Right ventricle myocardium inferior (tissue), 1 donor: Measurements from ENCODE around the gene SH3GL2. TPM values are rescaled to one million over a fixed set of nuclear protein-coding genes. Genes with fewer than 3 reads are reported as not detected.
"Not testable (repeated sequence)": the region's sequence is repeated elsewhere in the genome, so short reads cannot be mapped to it uniquely, and the experiment has no call there.

ENCODE experiments used
- ATAC-seq: fragments of 200-7000 bp; cut with Tn5 transposase; one replicate; pipeline ENCODE4 v1.9.1; 2020; ENCODE audit warnings: mild to moderate bottlenecking, moderate library complexity
- DNase-seq: peaks from one replicate; pipeline ENCODE4 v3.0.0; 2021; ENCODE audit errors: missing footprints
- intact Hi-C: fragments of 100-400 bp; cut with DNase I; formaldehyde crosslinking; loops from one replicate; pipeline ENCODE4 v1.11.0; 2022
- total RNA-seq: library from RNA; stranded (reverse); fragmentation: NEBNext Ultra II Directional; extraction: Animal tissue kit (Norgen Biotek cat#: 25700); gene quantifications from one replicate; pipeline ENCODE4 v1.2.1, GENCODE V29; 2021
- donor health status: DM: no; HTN: yes; CAD: no; lungs with severe emphysema.

SH3GL2 gene
- total RNA-seq, 1 donor from 2014 or later = 0.51 TPM

DNA sequence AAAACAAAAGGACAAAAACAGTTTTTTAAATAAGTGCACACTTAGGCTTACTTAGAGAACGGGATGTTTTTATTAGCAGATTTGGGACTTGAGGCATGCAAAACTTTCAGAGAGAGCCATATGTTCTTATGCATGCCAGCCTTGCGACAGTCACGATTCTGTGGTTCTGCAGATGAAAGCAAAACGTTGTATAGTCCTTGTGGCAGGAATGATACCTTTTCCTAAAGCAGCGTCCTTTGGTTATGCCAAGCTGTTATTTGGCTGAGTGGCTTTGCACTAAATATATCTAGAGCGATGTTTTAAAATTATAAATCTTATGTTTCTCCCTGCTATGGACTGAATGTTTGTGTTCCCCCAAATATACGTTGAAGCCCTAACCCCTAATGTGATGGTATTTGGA, 152.0 kb downstream of the SH3GL2 start:
- ATAC-seq = no peak
- DNase-seq = no peak
- intact Hi-C loops = no loop called here

DNA sequence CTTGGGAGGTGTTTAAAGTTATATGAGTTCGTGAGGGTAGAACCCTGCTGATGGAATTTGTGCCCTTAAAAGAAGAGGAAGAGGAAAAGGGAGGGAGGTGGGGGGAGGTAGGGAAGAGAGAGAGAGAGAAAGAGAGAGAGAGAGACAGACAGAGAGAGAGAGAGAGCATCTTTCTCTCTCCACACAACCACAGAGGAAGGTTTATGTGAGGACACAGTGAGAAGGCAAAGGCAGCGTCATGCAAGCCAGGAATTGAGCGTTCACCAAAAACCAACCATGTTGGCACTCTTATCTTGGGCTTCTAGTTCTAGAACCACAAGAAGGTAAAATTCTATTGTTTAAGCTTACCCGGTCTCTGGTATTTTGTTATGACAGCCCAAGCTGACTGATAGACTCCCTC, 152.4 kb downstream of the SH3GL2 start:
- no peak for DNase-seq
- ATAC-seq = no peak
- intact Hi-C loops = no loop called here

DNA sequence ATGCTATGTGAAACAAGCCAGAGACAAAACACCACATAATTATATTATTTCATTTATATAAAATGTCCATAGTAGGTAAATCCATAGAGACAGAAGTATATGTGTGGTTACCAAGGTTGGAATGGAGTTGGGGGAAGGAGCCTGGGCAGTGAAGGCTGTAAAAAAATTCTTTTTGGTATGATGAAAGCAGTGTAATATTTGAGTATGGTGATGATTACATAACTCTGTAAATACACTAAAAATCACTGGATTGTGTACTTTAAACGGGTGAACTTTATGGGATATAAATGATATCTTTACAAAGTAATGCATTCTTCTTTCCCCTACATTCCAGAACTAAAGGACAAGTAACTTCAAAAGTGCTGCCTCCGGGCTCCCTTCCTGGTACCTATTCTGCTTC, 155.8 kb downstream of the SH3GL2 start:
- intact Hi-C loops = no loop called here
- no peak for DNase-seq
- no peak for ATAC-seq

DNA sequence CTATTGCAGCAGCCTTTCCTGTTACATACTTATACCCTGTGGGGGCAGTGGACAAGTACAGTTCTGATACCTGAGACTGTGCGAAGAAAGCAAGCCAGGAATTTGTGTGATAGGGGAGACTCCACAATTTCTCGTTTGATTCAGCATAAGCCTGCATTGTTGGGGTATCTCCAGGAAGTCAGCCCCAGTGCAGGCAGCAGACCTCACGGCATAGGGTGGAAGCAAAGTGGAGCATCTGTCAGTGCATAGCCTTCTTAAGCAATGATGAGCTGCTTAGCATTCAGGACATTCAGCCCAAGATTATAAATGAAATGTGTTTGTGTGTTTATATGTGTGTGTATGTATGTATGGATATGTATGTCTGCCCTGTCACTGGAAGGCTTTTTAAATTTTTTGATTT, 157.0 kb downstream of the SH3GL2 start:
- no peak for DNase-seq
- intact Hi-C loops = no loop called here
- no peak for ATAC-seq

DNA sequence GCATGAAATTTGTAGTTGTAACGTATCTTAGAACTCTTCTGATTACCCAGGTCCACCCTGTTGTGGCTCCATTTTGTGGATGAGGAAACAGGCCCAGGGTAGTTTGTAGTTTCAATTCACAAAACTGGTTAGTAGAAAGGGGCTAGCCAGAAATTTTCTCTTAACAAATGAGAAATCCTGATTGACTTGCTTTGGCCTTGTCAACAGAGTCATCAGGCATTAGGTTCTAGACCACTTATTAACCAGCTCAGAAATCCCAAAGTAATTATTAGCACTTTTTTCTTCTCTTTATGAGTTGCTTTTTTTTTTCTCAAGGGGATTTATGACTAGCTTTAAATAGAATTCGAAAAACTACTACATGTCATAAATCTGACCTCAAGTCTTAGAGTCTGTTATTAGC, 160.2 kb downstream of the SH3GL2 start:
- no peak for ATAC-seq
- no peak for DNase-seq
- intact Hi-C loops = no loop called here

- ATAC-seq (no peak), DNase-seq (no peak)
- intact Hi-C loops = no loop called here
These were observed 160.9 kb downstream of the SH3GL2 start for GRCh38 chr9:17739736-17740135.

GRCh38 chr9:17742067-17742466, 163.2 kb downstream of the SH3GL2 start:
- intact Hi-C loops = no loop called here
- ATAC-seq (no peak), DNase-seq (no peak)

GRCh38 chr9:17744786-17745185, 165.9 kb downstream of the SH3GL2 start:
- intact Hi-C loops = no loop called here
- no peak for DNase-seq
- no peak for ATAC-seq

GRCh38 chr9:17750269-17750668, 171.4 kb downstream of the SH3GL2 start:
- DNase-seq (no peak), ATAC-seq (no peak)

GRCh38 chr9:17751486-17751885, 172.6 kb downstream of the SH3GL2 start:
- no peak for ATAC-seq
- no peak for DNase-seq
- intact Hi-C loops = no loop called here

More at GRCh38 chr9:17750269-17750668, 171.4 kb downstream of the SH3GL2 start:
- intact Hi-C loops = no loop called here

DNA sequence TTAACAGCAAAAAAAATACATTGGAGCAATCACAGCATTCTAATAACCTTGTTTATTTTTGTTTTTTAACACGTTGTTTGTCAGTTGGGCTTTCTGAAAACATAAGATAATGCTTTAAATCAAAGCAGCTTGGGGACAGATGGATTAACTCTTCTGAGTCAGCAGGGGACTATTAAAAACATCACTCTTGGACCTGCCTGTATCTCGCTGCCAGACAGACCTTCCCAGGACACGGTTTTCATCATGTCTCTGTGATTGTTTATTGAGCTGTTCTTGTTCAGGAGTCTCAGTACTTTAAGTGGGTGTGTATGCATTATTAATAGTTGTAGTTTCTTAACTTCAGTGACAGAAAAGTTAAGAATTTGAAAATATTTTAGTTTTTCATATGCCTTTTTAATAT, 173.2 kb downstream of the SH3GL2 start:
- no peak for ATAC-seq
- intact Hi-C loops = no loop called here
- DNase-seq = no peak

DNA sequence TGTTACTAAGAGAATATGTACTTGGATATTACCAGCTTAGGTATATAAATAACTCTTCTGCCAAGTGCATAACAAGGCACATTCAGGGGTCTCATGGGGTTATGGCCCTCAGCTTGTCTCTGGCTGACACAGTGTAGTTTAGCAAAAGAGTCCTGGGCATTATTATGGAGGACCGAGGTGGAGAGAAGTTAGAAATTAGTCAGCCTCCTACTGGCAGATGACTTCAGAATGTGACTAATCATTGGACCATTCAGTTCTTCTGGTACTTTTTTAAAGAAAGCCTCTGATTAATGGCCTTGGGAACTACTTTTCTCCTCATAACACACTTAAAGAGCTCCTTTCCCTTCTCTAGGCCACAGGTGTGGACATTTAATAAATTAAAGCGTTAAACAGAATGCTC, 178.9 kb downstream of the SH3GL2 start:
- no peak for ATAC-seq
- DNase-seq = no peak
- intact Hi-C loops = no loop called here

GRCh38 chr9:17760250-17760649, 181.4 kb downstream of the SH3GL2 start:
- ATAC-seq (no peak), DNase-seq (no peak)
- intact Hi-C loops = no loop called here

- intact Hi-C loops = no loop called here
- ATAC-seq (no peak), DNase-seq (no peak)
These were observed 183.3 kb downstream of the SH3GL2 start for GRCh38 chr9:17761984-17762676.

- DNase-seq (no peak), ATAC-seq (no peak)
- intact Hi-C loops = no loop called here
These were observed 185.4 kb downstream of the SH3GL2 start for GRCh38 chr9:17764306-17764705.

DNA sequence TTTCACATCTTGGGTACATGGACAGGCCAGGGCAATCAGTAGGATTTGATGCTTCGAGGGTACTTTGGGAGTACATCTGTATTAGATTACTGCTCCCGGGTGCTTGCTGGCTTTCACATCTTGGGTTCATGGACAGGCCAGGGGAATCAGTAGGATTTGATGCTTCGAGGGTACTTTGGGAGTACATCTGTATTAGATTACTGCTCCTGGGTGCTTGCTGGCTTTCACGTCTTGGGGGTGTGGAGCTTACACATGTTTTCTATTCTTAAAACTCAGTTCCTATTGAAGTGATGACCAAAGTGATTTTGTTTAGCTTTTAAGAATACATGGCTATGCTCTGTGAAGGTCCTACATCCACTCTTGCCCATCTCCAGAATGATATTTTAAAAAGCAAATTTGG, 186.3 kb downstream of the SH3GL2 start:
- DNase-seq, intact Hi-C loops, ATAC-seq: not testable (repeated sequence)

DNA sequence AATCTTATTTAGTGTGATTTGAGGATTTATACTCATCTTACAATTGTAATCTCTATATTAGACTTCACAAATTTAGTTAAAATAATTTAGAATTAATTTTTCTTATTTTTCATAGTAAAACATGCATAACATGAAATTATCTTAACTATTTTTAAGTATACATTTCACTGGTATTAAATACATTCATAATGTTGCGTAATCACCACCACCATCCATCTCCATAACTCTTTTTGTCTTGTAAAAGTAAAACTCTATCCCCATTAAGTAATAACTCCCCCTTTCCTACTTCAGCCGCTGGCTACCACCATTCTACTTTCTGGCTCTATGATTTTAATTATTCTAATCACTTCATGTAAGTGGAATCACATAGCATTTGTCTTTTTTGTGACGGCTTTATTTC, 193.4 kb downstream of the SH3GL2 start:
- intact Hi-C loops = no loop called here
- DNase-seq (no peak), ATAC-seq (no peak)

DNA sequence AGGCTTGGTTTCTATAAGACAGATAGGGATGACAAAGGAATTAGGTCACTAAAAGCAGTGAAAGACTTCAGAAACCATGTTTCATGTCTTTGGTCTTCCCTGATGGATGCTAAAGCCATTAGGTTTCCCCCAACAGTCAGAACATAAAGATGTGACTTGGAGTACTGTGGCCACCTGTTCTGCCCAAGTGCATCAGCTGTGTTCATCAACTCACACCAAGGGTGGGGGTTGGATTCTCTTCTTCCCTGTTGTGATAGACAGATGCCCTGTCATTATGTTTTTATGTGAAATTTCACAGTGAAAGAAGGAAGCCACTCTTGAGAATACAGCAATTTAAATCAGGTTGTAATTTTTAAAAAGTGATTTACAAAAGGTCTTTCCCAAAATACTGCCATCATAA, 196.8 kb downstream of the SH3GL2 start:
- DNase-seq = no peak
- no peak for ATAC-seq
- intact Hi-C loops = no loop called here

DNA sequence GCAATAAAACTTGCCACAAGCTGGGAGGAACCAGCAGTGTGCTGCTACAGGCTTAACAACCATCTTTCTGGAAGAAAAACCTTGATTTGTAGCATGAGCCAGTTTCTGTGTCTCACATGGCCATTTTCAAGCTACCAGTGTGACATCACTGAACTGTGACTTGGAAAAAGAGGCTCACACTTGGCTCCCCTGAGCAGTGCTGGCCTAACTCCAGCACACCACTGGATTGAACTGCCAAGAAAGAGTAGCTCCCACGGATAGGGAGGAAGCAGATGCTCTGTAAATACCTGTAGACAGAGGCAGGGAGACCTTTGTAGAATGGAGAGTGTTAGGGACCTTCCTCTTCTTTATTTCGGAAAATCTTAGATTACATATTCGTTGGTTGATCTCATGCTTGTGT, 197.9 kb downstream of the SH3GL2 start:
- no peak for ATAC-seq
- DNase-seq = no peak
- intact Hi-C loops = no loop called here

DNA sequence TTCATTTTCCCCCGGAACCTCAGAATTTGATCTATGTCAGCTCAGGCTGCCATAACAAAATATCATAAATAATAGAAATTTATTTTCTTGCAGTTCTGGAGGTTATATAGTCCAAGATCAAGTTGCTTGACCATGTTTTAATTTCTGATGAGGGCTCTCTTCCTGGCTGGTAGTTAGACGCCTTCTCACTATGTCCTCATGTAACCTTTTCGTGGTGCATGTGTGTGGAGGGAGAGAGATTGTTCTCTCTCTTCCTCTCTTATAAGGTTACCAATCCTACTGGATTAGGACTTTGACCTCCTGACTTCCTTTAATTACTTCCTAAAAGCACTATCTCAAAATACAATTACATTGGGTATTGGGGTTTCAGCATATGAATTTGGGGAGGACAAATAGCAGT, 198.6 kb downstream of the SH3GL2 start:
- intact Hi-C loops = no loop called here
- DNase-seq = no peak
- no peak for ATAC-seq

- intact Hi-C loops = no loop called here
- ATAC-seq = no peak
- no peak for DNase-seq
These were observed 203.7 kb downstream of the SH3GL2 start for GRCh38 chr9:17782430-17783149.
